Mesothelial cell of epicardium (in vitro differentiated cells): Measurements from ENCODE around the gene RGL4. TPM values are rescaled to one million over a fixed set of nuclear protein-coding genes. Genes with fewer than 3 reads are reported as not detected.

ENCODE experiments used
- DNase-seq, 2 experiments: peaks; one replicate each; pipeline ENCODE4 v3.0.0; 2021; ENCODE audit warnings: low spot score in 2 of 2; ENCODE audit not compliant: unreplicated experiment in 2 of 2
- H3K27ac Mint-ChIP-seq: 2 replicates; pipeline ENCODE4 v1.8.0; 2021; ENCODE audit warnings: mixed read lengths
- H3K27me3 Mint-ChIP-seq: 2 replicates; pipeline ENCODE4 v1.8.0; 2021; ENCODE audit warnings: low read depth, mixed read lengths
- H3K36me3 Mint-ChIP-seq: 2 replicates; pipeline ENCODE4 v1.8.0; 2021; ENCODE audit warnings: mixed read lengths
- H3K4me1 Mint-ChIP-seq: 2 replicates; pipeline ENCODE4 v1.8.0; 2021; ENCODE audit warnings: mixed read lengths
- H3K4me3 Mint-ChIP-seq: 2 replicates; pipeline ENCODE4 v1.8.0; 2021; ENCODE audit warnings: mild to moderate bottlenecking, moderate library complexity, mixed read lengths
- H3K9me3 Mint-ChIP-seq: 2 replicates; pipeline ENCODE4 v1.8.0; 2021; ENCODE audit warnings: mixed read lengths
- total RNA-seq: library from RNA; stranded (reverse); gene quantifications from 3 replicates; pipeline ENCODE4 v1.2.1, GENCODE V29; 2021
- TF ChIP-seq, protein P1 (sequence below): fragments of 200-600 bp; sonication (generic); IDR thresholded peaks from one replicate; pipeline ENCODE4 v1.5.0; 2021; ENCODE audit warnings: antibody characterized with exemption; ENCODE audit not compliant: unreplicated experiment

RGL4 gene
- total RNA-seq, 1 donor from 2014 or later, result not detected

DNA sequence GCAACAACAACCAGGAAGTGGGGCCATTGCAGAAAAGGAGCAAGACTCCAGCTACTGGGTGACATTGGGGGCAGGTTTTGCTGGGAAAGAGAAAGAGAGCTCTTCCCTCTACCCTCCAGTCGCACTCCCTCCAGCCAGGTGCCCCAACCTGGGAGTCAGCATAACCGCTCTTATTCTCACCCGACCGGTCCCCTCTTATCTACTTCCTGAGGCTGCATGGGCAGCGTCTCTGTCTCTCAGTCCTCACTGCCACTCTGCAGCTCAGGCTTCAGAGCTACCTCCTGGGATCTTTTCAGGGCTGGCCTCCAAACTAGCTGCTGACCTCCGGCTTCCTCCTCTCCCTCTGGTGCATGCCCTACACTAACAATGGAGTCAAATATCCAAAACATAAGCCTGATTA is 55.0 kb downstream of the RGL4 start:
- H3K9me3 Mint-ChIP-seq, result peaks cover 12% of the 10 kb centered on the region
- H3K36me3 Mint-ChIP-seq, result peaks cover 34% of the 10 kb centered on the region
- H3K27ac Mint-ChIP-seq, result no peak overlapping the region
- H3K27me3 Mint-ChIP-seq, result no peaks in the 10 kb centered on the region
- H3K4me1 Mint-ChIP-seq, result peaks cover 12% of the 10 kb centered on the region
- H3K4me3 Mint-ChIP-seq, result no peak overlapping the region
- TF ChIP-seq, protein P1, sequence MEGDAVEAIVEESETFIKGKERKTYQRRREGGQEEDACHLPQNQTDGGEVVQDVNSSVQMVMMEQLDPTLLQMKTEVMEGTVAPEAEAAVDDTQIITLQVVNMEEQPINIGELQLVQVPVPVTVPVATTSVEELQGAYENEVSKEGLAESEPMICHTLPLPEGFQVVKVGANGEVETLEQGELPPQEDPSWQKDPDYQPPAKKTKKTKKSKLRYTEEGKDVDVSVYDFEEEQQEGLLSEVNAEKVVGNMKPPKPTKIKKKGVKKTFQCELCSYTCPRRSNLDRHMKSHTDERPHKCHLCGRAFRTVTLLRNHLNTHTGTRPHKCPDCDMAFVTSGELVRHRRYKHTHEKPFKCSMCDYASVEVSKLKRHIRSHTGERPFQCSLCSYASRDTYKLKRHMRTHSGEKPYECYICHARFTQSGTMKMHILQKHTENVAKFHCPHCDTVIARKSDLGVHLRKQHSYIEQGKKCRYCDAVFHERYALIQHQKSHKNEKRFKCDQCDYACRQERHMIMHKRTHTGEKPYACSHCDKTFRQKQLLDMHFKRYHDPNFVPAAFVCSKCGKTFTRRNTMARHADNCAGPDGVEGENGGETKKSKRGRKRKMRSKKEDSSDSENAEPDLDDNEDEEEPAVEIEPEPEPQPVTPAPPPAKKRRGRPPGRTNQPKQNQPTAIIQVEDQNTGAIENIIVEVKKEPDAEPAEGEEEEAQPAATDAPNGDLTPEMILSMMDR, result no peak
- DNase-seq, result no peak

Other genes starting within 250 kb of the RGL4 start
- gene IGLL1, start 110.7 kb upstream of the RGL4 start, total RNA-seq, result not detected in 3 replicates
- gene DRICH1, start 58.7 kb upstream of the RGL4 start, total RNA-seq, result 0.31 to 0.68 TPM (median 0.65 TPM) in 3 replicates
- gene ZNF70, start 60.1 kb downstream of the RGL4 start, total RNA-seq, result 17.8 to 18.7 TPM (median 18.2 TPM) in 3 replicates
- gene VPREB3, start 63.4 kb downstream of the RGL4 start, total RNA-seq, result 0.52 TPM in 1 of 3 replicates, not detected in the others
- 0.36 to 0.82 TPM (median 0.52 TPM) in 3 replicates for gene C22orf15, start 72.0 kb downstream of the RGL4 start, total RNA-seq
- gene CHCHD10, start 77.0 kb downstream of the RGL4 start, total RNA-seq, result 56.6 to 61.9 TPM (median 61.8 TPM) in 3 replicates
- 510 to 566 TPM (median 528 TPM) in 3 replicates for gene MMP11, start 81.8 kb downstream of the RGL4 start, total RNA-seq
- 182 to 192 TPM (median 184 TPM) in 3 replicates for gene SMARCB1, start 96.0 kb downstream of the RGL4 start, total RNA-seq
- 23.5 to 25.8 TPM (median 24.8 TPM) in 3 replicates for gene DERL3, start 148.0 kb downstream of the RGL4 start, total RNA-seq
- 98.7 to 112 TPM (median 99.0 TPM) in 3 replicates for gene SLC2A11, start 166.9 kb downstream of the RGL4 start, total RNA-seq
- gene MIF, start 203.4 kb downstream of the RGL4 start, total RNA-seq, result 916 to 949 TPM (median 925 TPM) in 3 replicates